GM12865 (cell line): ENCODE measurements around the gene PRKD1.

Source experiments
- DNase-seq: peaks from one replicate; pipeline ENCODE4 v3.0.0; 2010; ENCODE audit warnings: low read depth
- H3K4me3 ChIP-seq: 2 replicates; pipeline ENCODE4 v1.5.1; 2011; ENCODE audit warnings: mild to moderate bottlenecking, low read depth, low read length, control low read depth
- CTCF ChIP-seq: IDR thresholded peaks from 2 replicates; pipeline ENCODE4 v1.5.1; 2011; ENCODE audit warnings: low read length, control low read depth, low read depth, inconsistent platforms; ENCODE audit not compliant: insufficient read depth; ENCODE audit errors: missing control alignments

PRKD1 gene

GRCh38 chr14:29566194-29566593 is 361.5 kb downstream of the PRKD1 start:
- no peak for DNase-seq
- TF ChIP-seq CTCF: no peak
- no peak overlapping the region for H3K4me3 ChIP-seq

GRCh38 chr14:29558516-29558915 is 369.1 kb downstream of the PRKD1 start:
- no peak for DNase-seq
- H3K4me3 ChIP-seq: no peak overlapping the region
- TF ChIP-seq CTCF: no peak

- DNase-seq: no peak
- no peak overlapping the region for H3K4me3 ChIP-seq
- no peak for TF ChIP-seq CTCF
These were observed 373.3 kb downstream of the PRKD1 start for GRCh38 chr14:29554335-29554734.

GRCh38 chr14:29553427-29553826 is 374.2 kb downstream of the PRKD1 start:
- TF ChIP-seq CTCF: no peak
- no peak overlapping the region for H3K4me3 ChIP-seq
- DNase-seq: no peak

- peak; percentile 54 for DNase-seq
- H3K4me3 ChIP-seq: no peak overlapping the region
- TF ChIP-seq CTCF: peak; percentile 26
These were observed 378.7 kb downstream of the PRKD1 start for GRCh38 chr14:29548948-29549370.

GRCh38 chr14:29545714-29546113 is 381.9 kb downstream of the PRKD1 start:
- DNase-seq: no peak
- no peak for TF ChIP-seq CTCF
- no peak overlapping the region for H3K4me3 ChIP-seq

GRCh38 chr14:29536886-29537511 is 390.6 kb downstream of the PRKD1 start:
- H3K4me3 ChIP-seq: no peak overlapping the region
- DNase-seq: peak; percentile 32
- TF ChIP-seq CTCF: peak; percentile 29
